ENCODE measurements around the gene ZCWPW2. TPM values are rescaled to one million over a fixed set of nuclear protein-coding genes. Genes with fewer than 3 reads are reported as not detected.

Gene ZCWPW2
- polyA plus RNA-seq, 3 donors: 0.07 to 0.41 (median 0.35) TPM

GRCh38 chr3:28316226-28316625, 32.3 kb upstream of the ZCWPW2 start:
- H3K79me2 ChIP-seq (ENCODE audit: insufficient read depth, low read length): no peaks in the 10 kb centered on the region
- Mint-ChIP-seq H3K4me3 (no peak overlapping the region), H3K9me3 (peaks cover 0 to 1% (median 0%) of the 10 kb centered on the region in 7 donors), H3K27me3 (ENCODE audit: low read depth in 3 of 3) (no peaks in the 10 kb centered on the region), H3K27ac (no peak overlapping the region), H3K36me3 (peaks cover 23% of the 10 kb centered on the region in 2 donors), H3K4me1 (no peaks in the 10 kb centered on the region)
- no peak overlapping the region for H2AFZ ChIP-seq (ENCODE audit: insufficient read depth, low read depth, low read length, poor library complexity, severe bottlenecking)
- no peak for TF ChIP-seq CTCF (IDR thresholded peaks at IDR 0.05)
- intact Hi-C loops (cut with micrococcal nuclease): no loop called here
- no peak overlapping the region for H3K4me3 ChIP-seq (replicated peaks in 1 of 3; ENCODE audit: low read depth in 2 of 3, low read length in 3 of 3)
- H3K9me3 ChIP-seq (replicated peaks in 1 of 2; ENCODE audit: control insufficient read depth in 1 of 2, insufficient read depth in 1 of 2, low read length in 2 of 2): no peaks in the 10 kb centered on the region
- no CpG with 5 or more reads among the region's 2 CpGs for WGBS (ENCODE audit: insufficient coverage)
- H3K4me1 ChIP-seq (ENCODE audit: control insufficient read depth in 1 of 2, insufficient read depth in 2 of 2, low read length in 2 of 2): no peaks in the 10 kb centered on the region
- no peaks in the 10 kb centered on the region for H4K20me1 ChIP-seq (ENCODE audit: insufficient read depth, low read length)
- H3K27ac ChIP-seq (ENCODE audit: low read depth in 1 of 2, low read length in 2 of 2): no peak overlapping the region
- H3K36me3 ChIP-seq (replicated peaks in 1 of 2; ENCODE audit: control insufficient read depth in 1 of 2, insufficient read depth in 2 of 2, low read length in 2 of 2): peaks cover 13 to 32% of the 10 kb centered on the region in 2 donors
- no peaks in the 10 kb centered on the region for H3K27me3 ChIP-seq (ENCODE audit: control insufficient read depth in 2 of 2, insufficient read depth in 2 of 2, low read length in 2 of 2)
- no peak overlapping the region for H3K9ac ChIP-seq (ENCODE audit: insufficient read depth, low read length, poor library complexity, severe bottlenecking)
- no peak overlapping the region for H3K4me2 ChIP-seq (replicated peaks; ENCODE audit: extremely low read depth, low read length, poor library complexity, severe bottlenecking)
- DNase-seq: no peak

- Histone ChIP-seq H3K36me3 (replicated peaks in 1 of 2; ENCODE audit: control insufficient read depth in 1 of 2, insufficient read depth in 2 of 2, low read length in 2 of 2) (peaks cover 23 to 45% of the 10 kb centered on the region in 2 donors), H3K79me2 (ENCODE audit: insufficient read depth, low read length) (no peaks in the 10 kb centered on the region), H3K9ac (ENCODE audit: insufficient read depth, low read length, poor library complexity, severe bottlenecking) (no peak overlapping the region), H3K27ac (ENCODE audit: low read depth in 1 of 2, low read length in 2 of 2) (no peak overlapping the region), H3K27me3 (ENCODE audit: control insufficient read depth in 2 of 2, insufficient read depth in 2 of 2, low read length in 2 of 2) (no peaks in the 10 kb centered on the region), H2AFZ (ENCODE audit: insufficient read depth, low read depth, low read length, poor library complexity, severe bottlenecking) (no peak overlapping the region), H4K20me1 (ENCODE audit: insufficient read depth, low read length) (no peaks in the 10 kb centered on the region), H3K4me1 (ENCODE audit: control insufficient read depth in 1 of 2, insufficient read depth in 2 of 2, low read length in 2 of 2) (no peaks in the 10 kb centered on the region), H3K4me3 (replicated peaks in 1 of 3; ENCODE audit: low read depth in 2 of 3, low read length in 3 of 3) (no peak overlapping the region), H3K9me3 (replicated peaks in 1 of 2; ENCODE audit: control insufficient read depth in 1 of 2, insufficient read depth in 1 of 2, low read length in 2 of 2) (no peaks in the 10 kb centered on the region), H3K4me2 (replicated peaks; ENCODE audit: extremely low read depth, low read length, poor library complexity, severe bottlenecking) (no peak overlapping the region)
- Mint-ChIP-seq H3K4me3 (no peak overlapping the region), H3K4me1 (no peaks in the 10 kb centered on the region), H3K27me3 (ENCODE audit: low read depth in 3 of 3) (no peaks in the 10 kb centered on the region), H3K36me3 (peaks cover 28 to 29% of the 10 kb centered on the region in 2 donors), H3K27ac (no peak overlapping the region), H3K9me3 (peaks cover 0 to 1% (median 0%) of the 10 kb centered on the region in 7 donors)
- DNase-seq: peak; percentile 16 to 49 (median 46)
- intact Hi-C loops (cut with micrococcal nuclease): no loop called here
- WGBS (ENCODE audit: insufficient coverage): no CpG with 5 or more reads among the region's 2 CpGs
- TF ChIP-seq CTCF (IDR thresholded peaks at IDR 0.05): peak; percentile 83
These were observed 31.0 kb upstream of the ZCWPW2 start for GRCh38 chr3:28317438-28318022.

All from CD14-positive monocyte (primary cell).